Spleen (tissue), 7 donors: ENCODE measurements around the gene LCN2.

Experiments
- POLR2A ChIP-seq, 3 donors: fragments of 450-650 bp; IDR thresholded peaks; one replicate each; pipeline ENCODE4 v1.5.1; 2017; ENCODE audit warnings: antibody characterized with exemption in 3 of 3, mild to moderate bottlenecking in 1 of 3
- POLR2AphosphoS5 ChIP-seq, 3 donors: sonication (generic); formaldehyde crosslinking; IDR thresholded peaks; one replicate each; pipeline ENCODE4 v1.5.1; 2017; ENCODE audit warnings: antibody characterized with exemption in 3 of 3
- TF ChIP-seq, protein P1 (sequence below), 11 experiments: fragments of 200-600 bp in 7 of 11; fragments of 450-650 bp in 4 of 11; sonication (generic) in 4 of 11; IDR thresholded peaks in 8 of 11; conservative IDR thresholded peaks in 3 of 11; 1 replicate in 7 of 11; 2 replicates in 4 of 11; pipeline versions ENCODE4 v1.4.0 to v1.8.0; 2016 to 2021; ENCODE audit warnings: antibody characterized with exemption in 11 of 11, inconsistent platforms in 4 of 11, mild to moderate bottlenecking in 1 of 11
- donor health status: DM: no; HTN: no; CAD: no; lungs with moderate emphysema.
- donor health status: DM: no; HTN: no; CAD: no.
- donor health status: DM: no; HTN: no; CAD: no.

DNA sequence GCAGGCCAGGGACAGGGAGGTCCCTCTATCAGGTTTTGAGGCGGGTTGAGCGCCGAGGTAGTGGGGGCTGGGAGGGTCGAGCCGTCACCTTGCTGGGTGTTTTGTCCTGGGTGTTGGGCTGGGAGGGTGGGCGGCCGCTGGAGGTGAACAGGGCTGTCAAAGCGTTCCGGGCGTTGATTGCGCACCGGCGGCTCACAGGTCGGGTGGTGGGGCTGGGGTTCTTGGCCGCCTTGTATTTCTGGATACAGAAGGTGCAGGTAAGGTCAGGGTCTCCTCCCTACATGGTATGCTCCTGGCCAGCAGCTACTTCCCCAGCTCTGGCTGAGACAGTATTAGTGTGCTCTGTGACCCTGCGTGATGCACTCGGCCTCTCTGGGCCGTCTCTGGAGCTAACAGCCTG is 16.9 kb downstream of the LCN2 start:
- TF ChIP-seq, protein P1, sequence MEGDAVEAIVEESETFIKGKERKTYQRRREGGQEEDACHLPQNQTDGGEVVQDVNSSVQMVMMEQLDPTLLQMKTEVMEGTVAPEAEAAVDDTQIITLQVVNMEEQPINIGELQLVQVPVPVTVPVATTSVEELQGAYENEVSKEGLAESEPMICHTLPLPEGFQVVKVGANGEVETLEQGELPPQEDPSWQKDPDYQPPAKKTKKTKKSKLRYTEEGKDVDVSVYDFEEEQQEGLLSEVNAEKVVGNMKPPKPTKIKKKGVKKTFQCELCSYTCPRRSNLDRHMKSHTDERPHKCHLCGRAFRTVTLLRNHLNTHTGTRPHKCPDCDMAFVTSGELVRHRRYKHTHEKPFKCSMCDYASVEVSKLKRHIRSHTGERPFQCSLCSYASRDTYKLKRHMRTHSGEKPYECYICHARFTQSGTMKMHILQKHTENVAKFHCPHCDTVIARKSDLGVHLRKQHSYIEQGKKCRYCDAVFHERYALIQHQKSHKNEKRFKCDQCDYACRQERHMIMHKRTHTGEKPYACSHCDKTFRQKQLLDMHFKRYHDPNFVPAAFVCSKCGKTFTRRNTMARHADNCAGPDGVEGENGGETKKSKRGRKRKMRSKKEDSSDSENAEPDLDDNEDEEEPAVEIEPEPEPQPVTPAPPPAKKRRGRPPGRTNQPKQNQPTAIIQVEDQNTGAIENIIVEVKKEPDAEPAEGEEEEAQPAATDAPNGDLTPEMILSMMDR (IDR thresholded peaks at IDR 0.05 in 8 of 11, conservative IDR thresholded peaks at IDR 0.05 in 3 of 11), result no peak
- TF ChIP-seq POLR2A (IDR thresholded peaks at IDR 0.05), result no peak
- no peak for TF ChIP-seq POLR2AphosphoS5 (IDR thresholded peaks at IDR 0.05)
